A673 (cell line): ENCODE results near the gene MAT2A. TPM values are rescaled to one million over a fixed set of nuclear protein-coding genes. Genes with fewer than 3 reads are reported as not detected.

Experiments
- BruUV-seq: library from RNA; stranded (reverse); fragments of 400-500 nt; replicated peaks from 2 replicates; lab custom pipeline; 2021; lab: Mats Ljungman, UMichigan
- CTCF ChIA-PET: fragments of 300-600 bp; sonication (Branson Sonifier 250); formaldehyde crosslinking; loops from one replicate; lab custom pipeline; 2022; ENCODE audit warnings: antibody characterized with exemption; lab: Charles Lee
- POLR2A ChIA-PET: fragments of 300-600 bp; sonication (Branson Sonifier 250); formaldehyde crosslinking; loops from one replicate; lab custom pipeline; 2022; ENCODE audit warnings: antibody characterized with exemption; ENCODE audit not compliant: low non-redundant PET; lab: Charles Lee
- DNase-seq: peaks from one replicate; pipeline ENCODE4 v3.0.0-alpha.2; 2015; ENCODE audit warnings: low spot score
- H3K27ac ChIP-seq: fragments of 200-600 bp; sonication (generic); 2 replicates; pipeline ENCODE4 v1.5.1; 2016; ENCODE audit warnings: mixed run types, low read depth, mild to moderate bottlenecking, mixed read lengths, antibody characterized with exemption, low read length; ENCODE audit not compliant: poor library complexity, severe bottlenecking
- H3K27me3 ChIP-seq: fragments of 200-600 bp; sonication (generic); replicated peaks from 2 replicates; pipeline ENCODE4 v1.6.1; 2017; ENCODE audit warnings: mixed run types, low read depth, mild to moderate bottlenecking, mixed read lengths, antibody characterized with exemption, low read length; ENCODE audit not compliant: insufficient read depth, poor library complexity
- H3K36me3 ChIP-seq: fragments of 200-600 bp; sonication (generic); 2 replicates; pipeline ENCODE4 v1.6.1; 2016; ENCODE audit warnings: mixed run types, mild to moderate bottlenecking, mixed read lengths, antibody characterized with exemption, low read length; ENCODE audit not compliant: insufficient read depth, poor library complexity, severe bottlenecking
- H3K4me1 ChIP-seq: fragments of 200-600 bp; sonication (generic); 2 replicates; pipeline ENCODE4 v1.6.1; 2017; ENCODE audit warnings: mixed run types, mild to moderate bottlenecking, mixed read lengths, antibody characterized with exemption, low read length; ENCODE audit not compliant: insufficient read depth, poor library complexity, severe bottlenecking
- H3K4me3 ChIP-seq: fragments of 200-600 bp; sonication (generic); 2 replicates; pipeline ENCODE4 v1.5.1; 2016; ENCODE audit warnings: low read depth, mixed run types, mild to moderate bottlenecking, mixed read lengths, low read length; ENCODE audit not compliant: poor library complexity, severe bottlenecking
- H3K9me3 ChIP-seq: fragments of 200-600 bp; sonication (generic); 2 replicates; pipeline ENCODE4 v1.6.1; 2016; ENCODE audit warnings: mixed run types, low read depth, mild to moderate bottlenecking, mixed read lengths, antibody characterized with exemption, low read length; ENCODE audit not compliant: poor library complexity, severe bottlenecking
- CTCF ChIP-seq: fragments of 300-800, 200-600 bp; sonication (generic); conservative IDR thresholded peaks from 2 replicates; pipeline ENCODE4 v1.5.1; 2017; ENCODE audit warnings: low read depth, mild to moderate bottlenecking, antibody characterized with exemption, low read length, moderate library complexity, mixed read lengths
- EZH2 ChIP-seq: fragments of 200-600 bp; sonication (generic); IDR thresholded peaks from 2 replicates; pipeline ENCODE4 v1.6.1; 2017; ENCODE audit warnings: borderline replicate concordance, low read depth, mild to moderate bottlenecking, mixed read lengths, antibody characterized with exemption, low read length; ENCODE audit not compliant: poor library complexity, severe bottlenecking
- intact Hi-C: fragments of 100-400 bp; cut with micrococcal nuclease; formaldehyde crosslinking; loops from one replicate; pipeline ENCODE4 v1.10.0; 2022; ENCODE audit not compliant: unreplicated experiment
- total RNA-seq: library from RNA; stranded (reverse); gene quantifications from 2 replicates; pipeline ENCODE4 v1.2.3, GENCODE V29; 2021

MAT2A gene
- total RNA-seq, 1 experiment from 2014 or later = 408 TPM

- TF ChIP-seq CTCF = no peak
- TF ChIP-seq EZH2 = no peak
- Histone ChIP-seq H3K27ac (no peak overlapping the region), H3K9me3 (no peaks in the 10 kb centered on the region), H3K36me3 (no peaks in the 10 kb centered on the region), H3K4me1 (peaks cover 12% of the 10 kb centered on the region), H3K4me3 (no peak overlapping the region), H3K27me3 (no peaks in the 10 kb centered on the region)
- CTCF ChIA-PET = no interaction called here
- no peak for DNase-seq
- POLR2A ChIA-PET = no interaction called here
- intact Hi-C loops = no loop called here
- no TSS peak for BruUV-seq
Observed at GRCh38 chr2:85528355-85528754, 10.6 kb upstream of the MAT2A start.

- no peaks in the 10 kb centered on the region for H3K9me3 ChIP-seq
- intact Hi-C loops = no loop called here
- H3K27me3 ChIP-seq = no peaks in the 10 kb centered on the region
- H3K4me3 ChIP-seq = no peak overlapping the region
- H3K4me1 ChIP-seq = no peaks in the 10 kb centered on the region
- no peak for DNase-seq
- POLR2A ChIA-PET = no interaction called here
- no peak for TF ChIP-seq EZH2
- no peak for TF ChIP-seq CTCF
- CTCF ChIA-PET = no interaction called here
- BruUV-seq = no TSS peak
- H3K27ac ChIP-seq = no peak overlapping the region
- no peaks in the 10 kb centered on the region for H3K36me3 ChIP-seq
Observed at GRCh38 chr2:85529809-85530208, 9.2 kb upstream of the MAT2A start.

GRCh38 chr2:85531589-85531988 is 7.4 kb upstream of the MAT2A start:
- TF ChIP-seq EZH2 (no peak), CTCF (no peak)
- Histone ChIP-seq H3K27ac (no peak overlapping the region), H3K4me3 (no peak overlapping the region), H3K9me3 (no peaks in the 10 kb centered on the region), H3K4me1 (no peaks in the 10 kb centered on the region), H3K27me3 (no peaks in the 10 kb centered on the region), H3K36me3 (no peaks in the 10 kb centered on the region)
- intact Hi-C loops = no loop called here
- ChIA-PET POLR2A (no interaction called here), CTCF (no interaction called here)
- DNase-seq = no peak
- BruUV-seq = no TSS peak
